GM21576 (cell line): ENCODE measurements around the gene PAPOLG.
A peak's percentile ranks its signal among the peaks of the same experiment; 100 is the strongest.
"Not testable (repeated sequence)": the region's sequence is repeated elsewhere in the genome, so short reads cannot be mapped to it uniquely, and the experiment has no call there.

ENCODE experiments used
- ATAC-seq: cut with Tn5 transposase; IDR thresholded peaks from one replicate; pipeline ENCODE4 v1.9.1; 2021; ENCODE audit warnings: mild to moderate bottlenecking, moderate library complexity; ENCODE audit not compliant: unreplicated experiment

PAPOLG gene

DNA sequence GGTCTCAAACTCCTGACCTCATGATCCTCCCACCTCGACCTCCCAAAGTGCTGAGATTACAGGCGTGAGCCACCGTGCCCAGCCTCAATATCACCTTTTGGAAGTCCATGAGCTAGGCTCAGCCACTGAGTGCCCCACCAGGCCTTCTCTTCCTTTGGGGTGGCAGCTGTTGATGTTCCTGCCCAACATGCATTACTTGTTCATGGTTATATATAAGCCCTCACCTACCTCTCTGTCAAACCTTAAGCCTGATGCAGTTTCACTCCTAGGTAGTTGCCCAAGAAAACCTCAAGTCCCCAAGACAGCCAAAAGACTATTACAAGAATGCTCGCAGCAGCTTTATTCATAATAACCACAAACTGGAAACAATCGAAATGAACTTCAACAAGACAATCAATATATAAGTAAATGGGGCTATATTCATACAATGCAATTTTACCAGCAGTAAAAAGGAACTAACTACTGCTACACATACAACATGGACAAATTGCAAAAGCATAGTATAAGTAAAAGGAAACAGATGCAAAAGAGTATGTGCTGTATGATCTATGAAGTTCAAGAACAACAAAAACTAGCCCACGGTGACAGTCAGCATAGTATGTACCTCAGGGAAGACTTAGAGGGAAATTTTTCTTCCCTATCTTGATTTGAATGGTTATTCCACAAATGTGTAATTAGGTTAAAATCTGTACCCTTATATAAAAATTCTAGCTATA lies 65.7 kb downstream of the PAPOLG start:
- no peak for ATAC-seq

DNA sequence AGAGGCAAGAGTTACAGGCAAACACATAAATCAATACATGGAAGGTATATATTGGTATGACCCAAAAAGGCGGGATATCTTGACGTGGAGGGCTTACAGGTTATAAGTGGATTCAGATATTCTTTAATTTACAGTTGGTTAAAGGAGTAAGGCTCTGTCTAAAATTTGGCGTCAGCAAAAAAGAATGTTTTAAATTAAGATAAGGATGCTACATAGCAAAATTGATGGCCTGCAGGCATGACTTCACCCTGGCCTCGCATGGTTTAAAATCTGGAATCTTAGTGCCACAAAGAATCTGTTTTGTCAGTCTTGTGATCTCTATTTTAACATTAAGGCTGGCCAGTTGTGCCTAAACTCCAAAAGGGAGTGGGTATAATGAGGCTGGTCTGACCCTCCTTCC lies 66.9 kb downstream of the PAPOLG start:
- no peak for ATAC-seq

DNA sequence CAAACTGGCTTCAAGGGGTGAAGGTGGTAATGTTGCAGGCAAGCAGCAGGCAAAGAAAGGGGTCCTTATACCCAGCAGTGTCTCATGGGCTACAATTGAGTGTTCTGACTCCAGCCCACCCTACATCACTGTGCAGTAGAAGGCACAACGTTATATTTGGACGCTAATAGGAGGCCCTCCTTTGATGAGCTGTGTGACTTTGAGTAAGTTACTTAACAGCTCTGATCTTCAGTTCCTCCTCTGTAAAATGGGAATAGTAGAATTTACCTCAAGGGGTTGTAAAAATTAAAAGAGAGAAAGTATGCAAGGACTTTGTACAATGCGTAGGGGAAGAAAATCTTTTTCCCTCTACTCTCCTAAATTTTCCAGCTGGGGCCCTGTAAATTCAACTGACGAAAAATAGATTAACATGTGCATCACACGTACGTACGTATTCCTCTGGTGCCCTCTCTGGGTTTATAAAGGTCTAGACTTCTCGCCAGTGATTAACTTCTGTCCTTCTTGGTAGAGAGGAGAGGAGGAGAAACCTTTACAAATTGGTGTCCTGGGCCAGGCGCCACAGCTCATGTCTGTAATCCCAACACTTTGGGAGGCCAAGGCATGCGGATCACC lies 67.7 kb downstream of the PAPOLG start:
- ATAC-seq, result no peak

DNA sequence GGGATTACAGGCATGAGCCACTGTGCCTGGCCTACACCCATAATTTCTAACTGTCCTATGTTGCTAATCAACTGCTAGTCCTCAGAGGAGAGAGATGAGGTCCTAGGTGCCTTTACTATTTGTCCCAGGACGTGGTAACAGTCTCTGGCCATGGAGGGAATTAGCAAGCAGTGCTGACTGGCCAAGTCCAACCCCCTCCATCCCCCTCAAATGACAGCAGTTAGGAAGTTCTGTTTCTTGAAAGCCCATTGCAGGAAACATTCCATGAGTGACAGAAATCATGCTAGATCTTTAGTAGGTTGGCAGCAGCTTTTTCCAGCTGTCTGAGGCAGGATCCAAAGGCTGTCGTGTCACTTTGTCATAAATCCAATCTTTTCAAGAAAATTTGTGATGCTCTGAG lies 69.6 kb downstream of the PAPOLG start:
- no peak for ATAC-seq

DNA sequence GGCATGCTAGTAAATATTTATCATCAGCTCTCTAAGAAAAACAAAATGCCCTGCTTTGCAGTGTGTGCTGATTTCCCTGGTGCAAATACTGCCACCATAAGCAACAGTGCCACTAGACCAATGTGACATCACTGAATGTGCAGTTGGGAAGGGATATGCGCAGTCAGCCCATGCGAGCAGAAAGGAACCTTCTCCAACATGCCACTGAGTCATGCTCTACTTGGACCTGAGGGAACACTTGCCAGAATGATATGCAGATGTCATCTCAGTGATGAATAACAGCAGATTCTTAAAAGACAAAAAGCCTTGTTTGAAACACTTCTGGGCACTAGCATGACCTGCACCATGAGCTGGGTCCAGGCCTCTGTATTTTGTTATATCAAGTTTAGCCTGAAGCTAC lies 70.0 kb downstream of the PAPOLG start:
- no peak for ATAC-seq

DNA sequence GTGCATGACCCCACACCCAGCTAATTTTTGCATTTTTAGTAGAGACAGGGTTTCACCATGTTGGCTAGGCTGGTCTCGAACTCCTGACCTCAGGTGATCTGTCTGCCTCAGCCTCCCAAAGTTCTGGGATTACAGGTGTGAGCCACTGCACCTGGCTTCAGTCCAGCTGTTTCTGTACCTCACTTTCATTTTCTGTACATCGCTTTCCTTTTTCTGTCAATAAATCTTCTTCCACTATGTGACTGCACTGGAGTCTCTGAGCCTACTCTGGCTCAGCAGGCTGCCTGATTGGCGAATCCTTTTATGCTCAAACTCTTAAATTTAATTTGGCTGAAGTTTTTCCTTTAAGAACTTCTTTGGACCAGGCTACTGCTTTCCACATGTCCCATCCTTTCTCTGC lies 70.8 kb downstream of the PAPOLG start:
- ATAC-seq, result not testable (repeated sequence)

DNA sequence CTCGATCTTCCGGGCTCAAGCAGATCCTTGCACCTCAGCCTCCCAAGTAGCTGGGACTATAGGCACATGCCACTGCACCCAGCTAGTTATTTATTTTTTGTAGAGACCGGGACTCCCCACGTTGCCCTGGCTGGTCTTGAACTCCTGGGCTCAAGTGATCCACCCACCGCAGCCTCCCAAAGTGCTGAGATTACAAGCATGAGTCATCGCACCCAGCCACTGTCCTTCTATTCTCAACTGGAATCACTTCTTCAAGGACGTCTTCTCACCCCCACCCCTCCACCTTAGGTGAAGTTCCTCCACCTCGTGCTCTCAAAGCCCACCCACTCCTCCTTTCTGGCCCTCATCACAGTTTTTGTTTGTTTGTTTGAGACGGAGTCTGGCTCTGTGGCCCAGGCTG lies 71.3 kb downstream of the PAPOLG start:
- ATAC-seq, result no peak

DNA sequence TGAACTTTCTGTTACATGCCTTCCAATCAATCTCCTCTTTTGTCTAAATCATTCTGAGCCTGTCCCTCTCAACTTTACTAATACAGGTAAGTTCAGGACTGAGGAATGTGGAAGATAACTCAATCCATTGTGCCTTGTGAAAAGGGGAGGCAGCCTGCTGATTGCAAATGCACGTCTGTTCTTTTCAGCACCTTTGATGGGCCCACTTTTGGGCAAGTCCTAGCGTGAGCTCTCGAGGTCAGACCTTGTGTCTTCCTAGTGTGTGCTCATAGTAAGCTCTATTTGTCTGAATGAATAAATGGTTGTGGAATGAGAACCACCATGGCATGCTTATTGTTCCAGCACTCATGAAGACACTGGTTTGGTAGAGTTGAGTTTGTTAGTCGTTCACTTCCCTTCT lies 74.9 kb downstream of the PAPOLG start:
- no peak for ATAC-seq

DNA sequence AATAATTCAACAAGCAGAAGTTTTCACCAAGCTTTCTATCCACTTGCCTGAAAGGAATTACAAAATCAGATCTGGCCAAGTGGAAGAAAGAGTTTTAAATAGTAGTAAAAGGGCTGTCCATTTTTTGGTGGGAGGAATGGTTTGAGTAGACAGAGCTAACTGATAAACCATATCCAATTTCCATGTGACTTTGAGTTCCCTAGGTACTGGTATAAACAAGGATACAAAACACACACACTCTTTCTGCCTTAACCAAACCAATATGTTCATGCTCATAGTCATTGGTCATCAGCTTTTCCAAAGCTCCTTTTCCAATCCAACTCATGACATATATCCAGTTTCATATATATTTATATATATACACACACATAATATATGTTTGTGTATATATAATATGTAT lies 75.9 kb downstream of the PAPOLG start:
- no peak for ATAC-seq

DNA sequence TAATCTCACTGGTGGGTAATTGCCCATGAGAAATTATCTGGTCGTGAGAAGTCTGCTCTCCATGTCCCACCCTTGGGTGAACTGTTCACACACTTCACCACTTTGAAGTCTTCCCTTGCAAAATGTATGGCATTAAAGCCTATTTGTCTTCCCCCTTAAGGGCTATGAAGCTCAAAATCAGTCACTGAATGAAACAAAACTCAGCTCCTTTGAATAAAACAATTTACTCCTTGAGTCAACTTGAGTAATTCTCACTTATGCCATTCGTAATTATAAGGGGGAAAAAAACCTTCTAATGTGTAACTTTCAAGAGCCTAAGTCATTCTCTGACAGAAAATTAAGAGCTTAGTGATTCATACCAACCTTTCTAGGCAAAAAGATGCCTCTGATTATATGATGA lies 76.6 kb downstream of the PAPOLG start:
- no peak for ATAC-seq

DNA sequence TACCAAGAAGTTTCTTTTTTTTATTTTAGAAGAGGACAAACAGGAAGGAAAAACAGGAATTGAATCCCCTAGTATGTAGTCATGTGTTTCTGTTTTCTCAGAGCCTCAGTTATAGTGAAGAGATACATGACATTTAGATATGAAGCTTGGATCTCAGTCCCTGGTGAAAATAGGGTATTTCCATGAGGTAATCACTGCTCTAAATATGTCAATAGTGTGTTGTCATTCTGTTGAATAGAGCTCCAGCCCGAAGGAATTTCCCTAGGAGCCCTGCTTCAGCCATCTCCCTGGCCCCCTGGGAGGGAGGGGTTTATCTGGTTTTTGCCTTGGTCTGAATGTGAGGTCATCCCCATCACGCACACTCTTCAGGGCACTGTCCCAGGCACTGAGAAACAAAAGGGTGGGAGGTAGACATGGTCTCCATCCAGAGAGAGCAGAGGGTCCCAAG lies 78.2 kb downstream of the PAPOLG start:
- ATAC-seq, result no peak

DNA sequence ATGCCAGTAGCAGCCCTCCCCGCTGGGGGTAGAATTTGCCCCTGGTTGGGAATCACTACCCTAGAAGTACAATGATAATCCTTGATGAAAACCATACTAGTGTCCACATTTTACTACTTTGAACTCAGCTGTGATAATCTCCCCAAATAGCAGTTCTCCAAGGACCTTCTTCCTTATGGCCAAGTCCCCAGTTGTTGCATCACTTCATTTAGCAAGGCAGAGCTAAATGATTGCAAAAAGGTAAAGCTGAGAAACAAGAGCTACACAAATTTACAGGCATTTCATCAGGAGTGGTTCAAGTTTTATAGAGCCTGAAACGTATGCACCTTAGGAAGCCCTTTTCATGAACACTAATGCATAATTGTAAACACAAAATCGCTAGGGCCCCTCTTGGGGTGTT lies 80.4 kb downstream of the PAPOLG start:
- no peak for ATAC-seq

DNA sequence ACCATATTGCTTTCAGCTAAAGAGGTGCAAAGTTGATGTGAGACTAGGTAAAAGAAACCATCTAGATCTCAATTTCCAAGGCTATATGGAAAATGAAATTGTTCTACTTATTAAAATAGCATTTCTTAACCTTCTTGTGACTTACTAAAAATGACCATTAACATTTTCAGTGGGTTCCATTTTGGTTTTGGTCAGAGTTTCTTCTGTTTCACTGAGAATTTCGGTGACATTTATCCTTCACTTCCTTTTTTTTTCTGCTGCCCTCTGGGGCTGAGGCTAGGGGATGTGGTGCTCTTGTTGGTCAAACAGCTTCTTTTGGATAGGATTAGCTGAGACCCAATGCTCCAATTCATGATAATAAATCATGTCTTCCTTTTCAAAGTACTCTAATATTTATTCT lies 81.1 kb downstream of the PAPOLG start:
- ATAC-seq, result peak; percentile 19

DNA sequence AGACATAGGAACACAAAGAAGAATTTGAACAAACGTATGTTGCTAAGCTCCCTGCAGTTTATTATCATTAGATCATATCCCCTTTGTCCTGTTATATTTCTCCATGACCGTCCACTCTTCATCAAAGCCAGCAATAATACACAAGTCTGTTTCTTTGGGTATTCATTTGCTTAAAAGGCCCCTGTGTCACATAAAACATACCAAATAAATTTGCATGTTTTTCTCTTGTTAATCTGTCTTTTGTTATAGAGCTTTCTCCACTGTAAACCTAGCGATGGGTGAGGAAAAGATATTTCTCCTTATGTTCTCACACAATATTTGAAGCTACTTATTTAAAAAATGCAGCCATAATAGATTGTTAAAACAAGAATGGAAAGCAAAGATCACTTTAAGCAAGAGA lies 82.4 kb downstream of the PAPOLG start:
- ATAC-seq, result no peak

DNA sequence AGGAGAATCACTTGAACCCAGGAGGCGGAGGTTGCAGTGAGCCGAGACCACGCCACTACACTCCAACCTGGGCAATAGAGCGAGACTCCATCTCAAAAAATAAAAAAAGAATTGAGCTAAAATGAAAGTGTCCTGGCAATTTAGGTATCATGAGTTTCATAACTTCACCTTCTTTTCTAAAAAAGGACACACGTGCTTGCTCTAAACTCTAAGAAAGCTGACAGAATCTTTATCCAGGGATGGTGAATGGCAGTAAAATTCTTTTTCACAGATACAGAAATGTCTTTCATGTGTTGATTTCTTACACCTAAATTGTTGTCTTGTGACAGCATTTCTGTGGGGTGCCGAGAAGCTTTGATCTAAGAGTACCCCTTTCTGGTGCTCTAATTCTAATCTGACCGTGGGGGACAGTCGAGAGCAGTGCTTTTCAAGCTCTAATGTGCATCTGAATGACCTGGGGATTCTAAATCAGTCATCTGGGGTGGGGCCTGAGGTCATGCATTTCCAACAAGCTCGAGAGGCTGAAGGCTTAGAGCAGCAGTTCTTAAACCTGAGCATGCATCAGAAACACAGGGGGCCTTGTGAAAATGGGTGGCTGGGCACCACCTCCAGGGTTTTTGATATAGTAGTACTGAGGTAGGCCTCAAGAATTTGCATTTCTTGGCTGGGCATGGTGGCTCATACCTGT lies 83.2 kb downstream of the PAPOLG start:
- peak; percentile 38 for ATAC-seq

DNA sequence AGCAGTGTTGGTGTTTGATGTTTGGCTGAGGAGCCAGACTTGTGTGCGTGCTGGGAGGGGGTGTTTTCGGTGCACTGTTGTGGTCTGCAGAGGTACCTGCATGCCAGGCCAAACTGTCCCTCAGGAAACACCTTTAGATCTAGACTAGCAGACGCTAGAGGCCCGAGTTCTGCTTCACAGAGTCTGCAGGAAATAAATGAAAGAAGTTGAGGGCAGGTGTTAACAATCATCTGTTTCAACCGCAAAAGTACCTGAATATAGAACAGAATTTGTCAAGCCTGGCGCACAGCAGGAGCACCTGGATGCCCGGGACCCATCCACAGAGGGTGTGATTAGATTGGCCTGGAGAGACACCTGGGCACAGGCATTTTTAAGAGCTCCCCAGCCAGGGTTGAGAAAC lies 84.8 kb downstream of the PAPOLG start:
- peak; percentile 57 for ATAC-seq

DNA sequence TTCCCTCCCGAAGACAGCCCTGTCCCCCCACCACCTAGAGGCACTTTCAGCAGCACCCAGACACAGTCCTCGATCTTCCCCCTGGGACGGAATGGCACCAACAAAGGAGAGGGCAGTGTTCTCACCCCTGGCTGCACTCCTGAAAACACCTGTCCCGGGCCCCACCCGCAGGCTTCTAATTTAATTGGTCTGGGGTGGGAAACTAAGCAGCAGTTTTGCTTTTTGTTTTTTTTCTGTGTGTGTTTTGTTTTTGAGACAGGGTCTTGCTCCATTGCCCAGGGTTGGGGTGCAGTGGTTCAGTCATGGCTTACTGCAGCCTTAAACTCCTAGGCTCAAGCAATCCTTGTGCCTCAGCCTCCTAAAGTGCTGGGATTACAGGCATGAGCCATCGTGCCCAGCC lies 86.9 kb downstream of the PAPOLG start:
- no peak for ATAC-seq

DNA sequence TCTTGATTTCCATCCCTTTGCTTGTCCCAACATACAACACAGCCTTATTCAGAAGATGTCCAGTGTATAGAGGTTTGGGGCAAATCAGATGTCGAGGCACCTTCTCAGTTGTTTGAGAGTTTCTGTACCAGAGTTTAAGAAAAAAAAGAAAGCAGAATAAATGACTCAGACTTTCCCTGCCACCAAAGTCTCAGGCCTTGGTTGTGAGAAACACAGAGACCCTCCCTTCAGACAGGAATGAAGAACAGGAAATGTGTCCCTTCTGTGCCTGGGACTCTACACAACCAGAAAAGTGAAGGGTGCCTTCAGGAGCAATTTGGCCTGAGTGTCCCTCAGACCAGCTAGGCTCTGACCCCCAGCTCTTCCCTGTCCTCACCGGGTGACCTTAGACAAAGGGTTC lies 88.0 kb downstream of the PAPOLG start:
- ATAC-seq, result no peak

DNA sequence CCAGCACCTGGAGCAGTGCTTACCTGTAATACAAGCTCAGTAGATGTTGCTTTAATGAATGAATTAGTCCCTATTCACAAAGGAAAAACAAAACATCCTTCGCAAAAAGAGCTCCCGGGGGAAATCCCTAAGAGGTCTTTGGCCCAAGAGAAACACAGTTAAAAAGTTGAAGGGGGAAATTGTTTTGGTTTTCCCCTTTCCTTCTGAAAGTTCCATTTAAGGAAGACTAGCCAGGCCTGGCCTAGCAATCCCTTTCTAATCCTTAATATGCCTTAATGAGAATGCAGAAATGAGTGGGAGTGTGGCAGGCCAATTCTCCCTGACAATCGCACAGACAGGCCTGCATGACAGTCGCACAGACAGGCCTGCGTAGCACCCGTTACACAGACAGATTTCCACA lies 91.8 kb downstream of the PAPOLG start:
- no peak for ATAC-seq
